Endothelial cell (in vitro differentiated cells): Measurements from ENCODE around the gene NHLH2. TPM values are rescaled to one million over a fixed set of nuclear protein-coding genes. Genes with fewer than 3 reads are reported as not detected.

Source experiments
- DNase-seq: peaks from one replicate; pipeline ENCODE4 v3.0.0; 2021; ENCODE audit warnings: low spot score
- H3K27ac Mint-ChIP-seq: one replicate; pipeline ENCODE4 v1.8.0; 2021; ENCODE audit warnings: mixed read lengths, inconsistent platforms; ENCODE audit not compliant: unreplicated experiment
- H3K27me3 Mint-ChIP-seq: one replicate; pipeline ENCODE4 v1.8.0; 2021; ENCODE audit warnings: mild to moderate bottlenecking, moderate library complexity, mixed read lengths, inconsistent platforms; ENCODE audit not compliant: unreplicated experiment
- H3K36me3 Mint-ChIP-seq: one replicate; pipeline ENCODE4 v1.8.0; 2021; ENCODE audit warnings: mild to moderate bottlenecking, low read depth, mixed read lengths, inconsistent platforms; ENCODE audit not compliant: unreplicated experiment
- H3K4me1 Mint-ChIP-seq: one replicate; pipeline ENCODE4 v1.8.0; 2021; ENCODE audit warnings: mild to moderate bottlenecking, mixed read lengths, inconsistent platforms; ENCODE audit not compliant: unreplicated experiment
- H3K4me3 Mint-ChIP-seq: one replicate; pipeline ENCODE4 v1.8.0; 2021; ENCODE audit warnings: mild to moderate bottlenecking, mixed read lengths, inconsistent platforms; ENCODE audit not compliant: unreplicated experiment
- H3K9me3 Mint-ChIP-seq: one replicate; pipeline ENCODE4 v1.8.0; 2021; ENCODE audit warnings: mixed read lengths, inconsistent platforms; ENCODE audit not compliant: unreplicated experiment
- total RNA-seq: library from RNA; stranded (reverse); fragmentation: NEBNext Ultra II Directional; extraction: Animal tissue kit (Norgen Biotek cat#: 25700); gene quantifications from one replicate; pipeline ENCODE4 v1.2.1, GENCODE V29; 2021; ENCODE audit not compliant: unreplicated experiment
- TF ChIP-seq, protein P1 (sequence below): fragments of 200-600 bp; sonication (generic); IDR thresholded peaks from one replicate; pipeline ENCODE4 v1.5.0; 2021; ENCODE audit warnings: antibody characterized with exemption; ENCODE audit not compliant: unreplicated experiment

NHLH2 gene
- total RNA-seq, 1 donor from 2014 or later, result 2.3 TPM

DNA sequence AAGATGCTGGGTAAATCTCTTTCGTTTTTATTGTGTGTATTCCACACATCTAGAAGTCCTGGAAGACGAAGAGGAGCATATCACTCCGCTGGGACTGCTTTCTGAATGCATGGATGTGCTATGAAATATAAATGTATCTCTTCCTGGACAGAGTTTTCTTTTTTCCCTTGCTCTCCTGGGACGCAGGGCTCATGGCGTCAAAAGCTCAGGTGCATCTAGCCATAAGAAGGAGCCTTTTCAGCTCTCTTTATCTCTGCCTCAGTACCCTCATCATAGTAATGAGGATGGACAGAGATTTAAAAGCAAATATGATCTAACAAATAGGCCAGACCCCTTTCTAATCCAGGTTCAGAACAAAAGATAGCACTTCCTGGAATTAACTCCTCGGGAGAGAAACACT, 44.9 kb downstream of the NHLH2 start:
- H3K4me3 Mint-ChIP-seq, result no peak overlapping the region
- DNase-seq, result no peak
- H3K27me3 Mint-ChIP-seq, result peaks cover 5% of the 10 kb centered on the region
- no peaks in the 10 kb centered on the region for H3K9me3 Mint-ChIP-seq
- H3K36me3 Mint-ChIP-seq, result no peaks in the 10 kb centered on the region
- H3K4me1 Mint-ChIP-seq, result peaks cover 7% of the 10 kb centered on the region
- TF ChIP-seq, protein P1, sequence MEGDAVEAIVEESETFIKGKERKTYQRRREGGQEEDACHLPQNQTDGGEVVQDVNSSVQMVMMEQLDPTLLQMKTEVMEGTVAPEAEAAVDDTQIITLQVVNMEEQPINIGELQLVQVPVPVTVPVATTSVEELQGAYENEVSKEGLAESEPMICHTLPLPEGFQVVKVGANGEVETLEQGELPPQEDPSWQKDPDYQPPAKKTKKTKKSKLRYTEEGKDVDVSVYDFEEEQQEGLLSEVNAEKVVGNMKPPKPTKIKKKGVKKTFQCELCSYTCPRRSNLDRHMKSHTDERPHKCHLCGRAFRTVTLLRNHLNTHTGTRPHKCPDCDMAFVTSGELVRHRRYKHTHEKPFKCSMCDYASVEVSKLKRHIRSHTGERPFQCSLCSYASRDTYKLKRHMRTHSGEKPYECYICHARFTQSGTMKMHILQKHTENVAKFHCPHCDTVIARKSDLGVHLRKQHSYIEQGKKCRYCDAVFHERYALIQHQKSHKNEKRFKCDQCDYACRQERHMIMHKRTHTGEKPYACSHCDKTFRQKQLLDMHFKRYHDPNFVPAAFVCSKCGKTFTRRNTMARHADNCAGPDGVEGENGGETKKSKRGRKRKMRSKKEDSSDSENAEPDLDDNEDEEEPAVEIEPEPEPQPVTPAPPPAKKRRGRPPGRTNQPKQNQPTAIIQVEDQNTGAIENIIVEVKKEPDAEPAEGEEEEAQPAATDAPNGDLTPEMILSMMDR, result no peak
- no peak overlapping the region for H3K27ac Mint-ChIP-seq

DNA sequence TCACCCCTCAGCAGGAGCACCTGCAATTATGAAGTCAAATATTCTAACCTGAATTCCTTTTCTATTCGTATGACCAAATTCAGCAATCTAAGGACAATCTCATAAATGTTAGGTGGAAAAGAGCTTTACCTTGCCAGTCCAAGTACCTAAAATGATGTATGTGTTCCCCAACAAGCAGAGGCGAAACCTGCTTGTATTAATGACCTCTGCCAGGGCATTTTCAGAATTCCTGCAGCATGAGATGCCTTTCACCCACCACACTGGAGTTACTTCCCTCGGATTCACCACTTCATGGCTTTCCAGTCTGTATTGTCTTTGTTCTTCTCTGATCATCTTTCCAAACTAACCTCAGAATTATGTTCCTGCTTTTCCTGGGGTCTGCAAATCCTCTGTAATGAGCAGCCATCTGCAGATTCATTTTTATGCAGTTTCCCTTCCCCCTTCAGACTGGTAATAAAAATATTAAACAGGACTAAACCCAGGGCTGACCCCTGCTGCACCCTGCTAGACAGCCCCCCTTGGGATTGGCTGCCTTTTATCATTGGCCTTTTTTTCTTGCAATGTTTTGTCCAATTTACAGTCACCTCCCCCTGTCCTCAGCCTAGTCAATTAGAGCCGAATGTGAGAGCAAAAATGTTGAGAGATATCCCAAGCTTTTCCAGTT, 45.8 kb downstream of the NHLH2 start:
- H3K9me3 Mint-ChIP-seq, result no peaks in the 10 kb centered on the region
- peaks cover 7% of the 10 kb centered on the region for H3K4me1 Mint-ChIP-seq
- no peak for DNase-seq
- no peaks in the 10 kb centered on the region for H3K36me3 Mint-ChIP-seq
- H3K27me3 Mint-ChIP-seq, result peaks cover 5% of the 10 kb centered on the region
- H3K4me3 Mint-ChIP-seq, result no peak overlapping the region
- H3K27ac Mint-ChIP-seq, result no peak overlapping the region
- TF ChIP-seq, protein P1, result no peak

DNA sequence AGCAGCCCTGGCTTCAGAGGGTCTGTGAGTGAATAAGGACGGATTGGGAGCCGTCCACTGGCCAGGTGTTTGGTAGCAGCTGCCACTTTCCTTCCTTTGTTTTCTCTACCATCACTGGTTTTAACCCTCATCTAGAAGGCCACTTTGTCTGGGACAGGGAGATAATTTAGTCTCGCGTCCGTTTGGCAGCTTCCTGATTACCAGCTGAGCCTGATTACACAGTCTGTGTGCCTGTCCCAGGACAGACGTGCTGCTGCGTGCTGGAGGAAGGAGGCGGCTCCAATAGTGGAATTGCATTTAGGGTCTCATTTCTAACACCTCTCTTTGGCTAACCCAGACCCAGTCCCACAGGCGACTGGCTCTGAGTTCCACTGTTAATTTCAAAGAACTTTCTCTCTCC, 47.8 kb downstream of the NHLH2 start:
- Mint-ChIP-seq H3K9me3 (no peaks in the 10 kb centered on the region), H3K4me1 (peaks cover 7% of the 10 kb centered on the region), H3K27me3 (peaks cover 5% of the 10 kb centered on the region), H3K4me3 (no peak overlapping the region), H3K27ac (no peak overlapping the region), H3K36me3 (no peaks in the 10 kb centered on the region)
- no peak for DNase-seq
- TF ChIP-seq, protein P1, result no peak

DNA sequence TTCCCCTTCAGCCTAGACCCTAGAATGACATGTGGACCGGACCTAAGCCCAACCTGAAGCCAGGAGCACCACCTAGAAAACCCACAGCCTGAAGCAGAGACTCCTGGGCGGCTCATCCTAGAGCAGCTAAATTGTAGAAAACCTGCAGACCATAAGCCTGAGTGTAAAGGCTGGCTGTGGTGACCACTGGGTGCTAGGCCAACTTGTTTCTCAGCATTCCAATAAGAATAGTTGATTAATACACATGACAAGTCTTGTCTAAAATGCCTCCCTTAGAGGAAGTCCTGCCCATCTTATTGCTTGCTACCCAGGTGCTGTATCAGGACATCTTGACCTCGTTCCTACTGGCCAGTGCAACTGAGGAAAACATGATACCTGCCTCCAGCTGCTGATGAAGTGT, 49.1 kb downstream of the NHLH2 start:
- H3K27ac Mint-ChIP-seq, result no peak overlapping the region
- H3K4me3 Mint-ChIP-seq, result no peak overlapping the region
- no peak for DNase-seq
- H3K4me1 Mint-ChIP-seq, result peaks cover 5% of the 10 kb centered on the region
- peaks cover 5% of the 10 kb centered on the region for H3K27me3 Mint-ChIP-seq
- TF ChIP-seq, protein P1, result no peak
- no peaks in the 10 kb centered on the region for H3K36me3 Mint-ChIP-seq
- H3K9me3 Mint-ChIP-seq, result no peaks in the 10 kb centered on the region

DNA sequence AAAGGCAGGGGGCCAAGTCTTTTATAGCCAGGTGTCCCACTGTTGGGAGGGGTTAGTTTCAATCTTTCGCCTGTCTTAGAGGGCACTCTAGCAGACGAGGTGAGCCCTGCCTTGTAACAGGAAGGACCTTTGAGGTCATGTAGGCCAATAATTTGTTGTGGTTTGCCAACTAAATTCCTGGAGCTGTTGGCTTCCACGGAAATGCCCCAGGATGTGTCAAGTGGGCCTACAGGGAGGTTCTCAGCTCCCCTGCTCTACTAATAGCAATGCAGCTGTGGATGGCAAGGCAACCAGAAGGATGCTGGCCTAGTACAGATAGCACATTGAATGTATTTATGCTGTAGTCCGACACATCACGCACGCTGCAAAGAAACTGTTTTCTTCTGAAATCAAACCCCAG, 50.1 kb downstream of the NHLH2 start:
- TF ChIP-seq, protein P1, result no peak
- Mint-ChIP-seq H3K27ac (no peak overlapping the region), H3K4me1 (no peaks in the 10 kb centered on the region), H3K27me3 (peaks cover 5% of the 10 kb centered on the region), H3K36me3 (no peaks in the 10 kb centered on the region), H3K9me3 (no peaks in the 10 kb centered on the region), H3K4me3 (no peak overlapping the region)
- no peak for DNase-seq
